Lower leg skin (tissue), 3 donors: ENCODE measurements around the gene PPP1R26.

Experiments used
- CTCF ChIP-seq, 3 donors: fragments of 450-650 bp; IDR thresholded peaks; one replicate each; pipeline ENCODE4 v1.5.1; 2016; ENCODE audit warnings: antibody characterized with exemption in 3 of 3, mild to moderate bottlenecking in 3 of 3, moderate library complexity in 2 of 3
- POLR2A ChIP-seq, 2 donors: fragments of 450-650 bp; IDR thresholded peaks; one replicate each; pipeline ENCODE4 v1.6.1; 2016 to 2017; ENCODE audit warnings: antibody characterized with exemption in 2 of 2, mild to moderate bottlenecking in 1 of 2, moderate library complexity in 1 of 2

DNA sequence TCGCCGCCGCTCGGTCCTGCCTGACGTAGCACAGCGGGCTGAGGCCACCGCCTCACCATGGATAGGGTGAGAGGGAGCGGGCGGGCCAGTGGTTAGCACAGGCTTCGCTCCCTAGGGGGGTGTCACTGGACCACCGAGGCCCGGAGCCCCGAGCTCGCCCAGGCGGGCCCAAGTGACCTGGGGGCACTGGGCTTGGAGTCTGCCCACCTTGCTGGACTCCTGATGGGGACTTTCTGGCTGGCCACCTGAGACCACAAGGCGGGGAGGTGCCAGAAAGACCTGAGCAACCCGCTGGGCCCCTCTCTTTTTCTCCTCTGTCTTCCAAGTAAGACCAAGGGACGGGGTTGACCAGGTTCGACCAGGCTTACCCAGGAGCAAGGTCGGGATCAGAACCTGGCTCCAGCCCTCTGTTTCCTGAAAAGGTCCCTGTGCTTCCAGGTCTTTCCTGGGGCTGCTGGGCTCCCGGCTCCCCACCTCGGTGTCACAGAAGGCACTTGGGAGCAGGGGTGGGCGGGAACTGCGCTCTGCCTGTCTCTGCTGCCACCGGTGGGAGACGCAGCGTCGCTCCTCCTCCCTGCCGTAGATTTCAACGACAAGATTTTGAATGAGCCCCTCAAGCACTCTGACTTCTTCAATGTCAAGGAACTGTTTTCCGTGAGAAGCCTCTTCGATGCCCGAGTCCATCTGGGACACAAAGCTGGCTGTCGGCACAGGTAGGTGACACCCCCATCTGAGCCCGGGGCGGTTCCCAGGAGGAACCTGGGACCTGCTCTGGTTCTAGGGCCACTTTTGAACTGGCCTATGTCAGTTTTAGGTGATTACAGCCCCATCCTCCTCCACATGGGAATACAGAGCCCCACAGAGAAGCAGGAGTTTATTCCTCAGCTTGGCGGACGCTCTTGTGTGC is 21.9 kb downstream of the PPP1R26 start:
- no peak for TF ChIP-seq CTCF (IDR thresholded peaks at IDR 0.05)
- no peak for TF ChIP-seq POLR2A (IDR thresholded peaks at IDR 0.05)
